ENCODE data around the gene ZNF865. TPM values are rescaled to one million over a fixed set of nuclear protein-coding genes. Genes with fewer than 3 reads are reported as not detected.
A peak's percentile ranks its signal among the peaks of the same experiment; 100 is the strongest.

The ZNF865 gene
- total RNA-seq, 2 experiments from 2014 or later = 3.0 to 11.3 TPM

- H3K4me3 ChIP-seq (ENCODE audit: low read depth, low read length, poor library complexity, severe bottlenecking) = peak overlapping the region; percentile 74
- H3K9me2 ChIP-seq (ENCODE audit: insufficient read depth, low read length) = no peaks in the 10 kb centered on the region
- peak overlapping the region; percentile 48; the same call in 1 of the 2 replicates for H2AFZ ChIP-seq (ENCODE audit: low read length)
- TF ChIP-seq CTCF (conservative IDR thresholded peaks at IDR 0.05; ENCODE audit: low read length) = no peak
- TF ChIP-seq EZH2phosphoT487 (IDR thresholded peaks at IDR 0.05; ENCODE audit: borderline replicate concordance, low read depth, low read length) = no peak
- ChIA-PET CTCF (ENCODE audit: unreplicated experiment) (no interaction called here), POLR2A (no interaction called here)
- peak overlapping the region; percentile 100 for H3K4me2 ChIP-seq (ENCODE audit: low read length)
- H3K4me1 ChIP-seq (ENCODE audit: insufficient read depth, low read length, poor library complexity, severe bottlenecking) = peaks cover 36% of the 10 kb centered on the region
- H4K20me1 ChIP-seq (ENCODE audit: insufficient read depth, low read length) = no peaks in the 10 kb centered on the region
- H3K79me2 ChIP-seq (ENCODE audit: insufficient read depth, low read depth, low read length) = no peaks in the 10 kb centered on the region
- intact Hi-C loops (cut with micrococcal nuclease; ENCODE audit: unreplicated experiment) = no loop called here
- peak overlapping the region; percentile 94 for H3K27ac ChIP-seq (ENCODE audit: low read depth, low read length, poor library complexity, severe bottlenecking)
- DNase-seq (ENCODE audit: low spot score) = peak; percentile 27
- BruUV-seq (replicated peaks) = TSS peak; percentile 57
- H3K9me3 ChIP-seq (ENCODE audit: low read length) = no peaks in the 10 kb centered on the region
- peaks cover 8% of the 10 kb centered on the region for H3K36me3 ChIP-seq (ENCODE audit: insufficient read depth, low read length)
Observed at GRCh38 chr19:55601084-55601483, 4.4 kb upstream of the ZNF865 start.

GRCh38 chr19:55602104-55603001, 3.1 kb upstream of the ZNF865 start:
- DNase-seq (ENCODE audit: low spot score) = no peak
- H3K79me2 ChIP-seq (ENCODE audit: insufficient read depth, low read depth, low read length) = peaks cover 10% of the 10 kb centered on the region; the same call in 1 of the 2 replicates
- no peaks in the 10 kb centered on the region for H3K9me3 ChIP-seq (ENCODE audit: low read length)
- no peak for TF ChIP-seq CTCF (conservative IDR thresholded peaks at IDR 0.05; ENCODE audit: low read length)
- TF ChIP-seq EZH2phosphoT487 (IDR thresholded peaks at IDR 0.05; ENCODE audit: borderline replicate concordance, low read depth, low read length) = no peak
- peaks cover 44% of the 10 kb centered on the region for H3K4me1 ChIP-seq (ENCODE audit: insufficient read depth, low read length, poor library complexity, severe bottlenecking)
- H3K27ac ChIP-seq (ENCODE audit: low read depth, low read length, poor library complexity, severe bottlenecking) = no peak overlapping the region
- ChIA-PET CTCF (ENCODE audit: unreplicated experiment) (no interaction called here), POLR2A (no interaction called here)
- no peak overlapping the region for H2AFZ ChIP-seq (ENCODE audit: low read length)
- H3K4me3 ChIP-seq (ENCODE audit: low read depth, low read length, poor library complexity, severe bottlenecking) = no peak overlapping the region
- no peaks in the 10 kb centered on the region for H3K9me2 ChIP-seq (ENCODE audit: insufficient read depth, low read length)
- H3K4me2 ChIP-seq (ENCODE audit: low read length) = no peak overlapping the region
- intact Hi-C loops (cut with micrococcal nuclease; ENCODE audit: unreplicated experiment) = no loop called here
- no TSS peak for BruUV-seq (replicated peaks)
- H3K36me3 ChIP-seq (ENCODE audit: insufficient read depth, low read length) = peaks cover 11% of the 10 kb centered on the region; the same call in 1 of the 2 replicates
- no peaks in the 10 kb centered on the region for H4K20me1 ChIP-seq (ENCODE audit: insufficient read depth, low read length)

- ChIA-PET POLR2A (no interaction called here), CTCF (ENCODE audit: unreplicated experiment) (no interaction called here)
- H3K4me3 ChIP-seq (ENCODE audit: low read depth, low read length, poor library complexity, severe bottlenecking) = no peak overlapping the region
- no peak overlapping the region for H3K27ac ChIP-seq (ENCODE audit: low read depth, low read length, poor library complexity, severe bottlenecking)
- peaks cover 11% of the 10 kb centered on the region; the same call in 1 of the 2 replicates for H3K36me3 ChIP-seq (ENCODE audit: insufficient read depth, low read length)
- H3K9me3 ChIP-seq (ENCODE audit: low read length) = no peaks in the 10 kb centered on the region
- H4K20me1 ChIP-seq (ENCODE audit: insufficient read depth, low read length) = no peaks in the 10 kb centered on the region
- TF ChIP-seq EZH2phosphoT487 (IDR thresholded peaks at IDR 0.05; ENCODE audit: borderline replicate concordance, low read depth, low read length) = no peak
- TF ChIP-seq CTCF (conservative IDR thresholded peaks at IDR 0.05; ENCODE audit: low read length) = no peak
- no TSS peak for BruUV-seq (replicated peaks)
- H3K79me2 ChIP-seq (ENCODE audit: insufficient read depth, low read depth, low read length) = peaks cover 16% of the 10 kb centered on the region
- H2AFZ ChIP-seq (ENCODE audit: low read length) = no peak overlapping the region
- no peaks in the 10 kb centered on the region for H3K9me2 ChIP-seq (ENCODE audit: insufficient read depth, low read length)
- DNase-seq (ENCODE audit: low spot score) = no peak
- H3K4me2 ChIP-seq (ENCODE audit: low read length) = no peak overlapping the region
- intact Hi-C loops (cut with micrococcal nuclease; ENCODE audit: unreplicated experiment) = no loop called here
- H3K4me1 ChIP-seq (ENCODE audit: insufficient read depth, low read length, poor library complexity, severe bottlenecking) = peaks cover 44% of the 10 kb centered on the region
Observed at GRCh38 chr19:55603115-55603514, 2.3 kb upstream of the ZNF865 start.

Data from OCI-LY7 (cell line).